ENCODE results near the gene MAT2A.

Gene MAT2A

DNA sequence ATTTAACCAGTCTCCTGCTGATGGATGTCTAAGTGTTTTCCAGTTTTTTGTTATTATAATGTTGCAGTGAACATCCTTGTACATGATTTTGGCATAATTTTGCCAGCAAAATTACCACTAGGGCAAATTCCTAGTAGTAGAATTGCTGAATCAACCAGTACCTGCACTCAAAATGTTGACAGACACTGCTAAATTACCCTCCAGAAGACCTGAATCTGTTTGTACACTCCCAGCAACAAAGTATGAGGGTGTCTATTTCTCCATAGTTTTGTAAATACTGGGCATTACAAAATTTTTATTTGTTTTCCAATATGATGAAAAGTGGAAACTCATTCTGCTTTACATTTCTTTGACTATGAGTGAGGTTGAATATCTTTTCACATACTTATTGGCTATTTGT lies 11.2 kb upstream of the MAT2A start:
- TF ChIP-seq, protein P1, sequence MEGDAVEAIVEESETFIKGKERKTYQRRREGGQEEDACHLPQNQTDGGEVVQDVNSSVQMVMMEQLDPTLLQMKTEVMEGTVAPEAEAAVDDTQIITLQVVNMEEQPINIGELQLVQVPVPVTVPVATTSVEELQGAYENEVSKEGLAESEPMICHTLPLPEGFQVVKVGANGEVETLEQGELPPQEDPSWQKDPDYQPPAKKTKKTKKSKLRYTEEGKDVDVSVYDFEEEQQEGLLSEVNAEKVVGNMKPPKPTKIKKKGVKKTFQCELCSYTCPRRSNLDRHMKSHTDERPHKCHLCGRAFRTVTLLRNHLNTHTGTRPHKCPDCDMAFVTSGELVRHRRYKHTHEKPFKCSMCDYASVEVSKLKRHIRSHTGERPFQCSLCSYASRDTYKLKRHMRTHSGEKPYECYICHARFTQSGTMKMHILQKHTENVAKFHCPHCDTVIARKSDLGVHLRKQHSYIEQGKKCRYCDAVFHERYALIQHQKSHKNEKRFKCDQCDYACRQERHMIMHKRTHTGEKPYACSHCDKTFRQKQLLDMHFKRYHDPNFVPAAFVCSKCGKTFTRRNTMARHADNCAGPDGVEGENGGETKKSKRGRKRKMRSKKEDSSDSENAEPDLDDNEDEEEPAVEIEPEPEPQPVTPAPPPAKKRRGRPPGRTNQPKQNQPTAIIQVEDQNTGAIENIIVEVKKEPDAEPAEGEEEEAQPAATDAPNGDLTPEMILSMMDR (conservative IDR thresholded peaks at IDR 0.05; ENCODE audit: low read depth, low read length), result no peak

DNA sequence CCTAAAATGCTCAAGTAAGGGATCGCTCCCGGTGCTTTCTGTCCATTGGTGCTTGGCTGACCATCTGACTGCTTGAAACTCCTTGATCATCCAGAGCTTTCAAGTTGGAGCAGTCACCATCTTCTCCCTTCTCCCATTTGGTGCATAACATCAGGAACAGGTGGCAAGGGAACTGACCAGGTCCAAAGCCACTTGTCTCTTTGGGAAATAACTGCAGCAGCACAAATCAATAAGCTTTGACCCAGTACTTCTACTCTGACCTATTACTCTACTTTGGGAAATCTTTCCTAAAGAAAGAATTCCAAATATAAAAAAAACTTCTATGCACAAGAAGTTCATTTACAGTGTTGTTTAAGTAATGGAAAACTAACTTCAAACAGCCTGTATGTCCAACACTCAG lies 10.6 kb upstream of the MAT2A start:
- Histone ChIP-seq H3K27me3 (ENCODE audit: insufficient read depth, low read depth) (no peaks in the 10 kb centered on the region), H2AFZ (ENCODE audit: low read depth) (no peak overlapping the region), H3K4me2 (no peak overlapping the region), H3K9ac (no peak overlapping the region), H3K27ac (no peak overlapping the region), H4K20me1 (ENCODE audit: insufficient read depth) (no peaks in the 10 kb centered on the region), H3K4me3 (IDR thresholded peaks at IDR 0.05; ENCODE audit: insufficient read depth, low read depth, low read length) (no peak overlapping the region), H3K36me3 (ENCODE audit: insufficient read depth) (no peaks in the 10 kb centered on the region), H3K79me2 (ENCODE audit: insufficient read depth, low read depth) (no peaks in the 10 kb centered on the region), H3K4me1 (ENCODE audit: low read depth, poor library complexity, severe bottlenecking) (no peaks in the 10 kb centered on the region)
- TF ChIP-seq, protein P1 (conservative IDR thresholded peaks at IDR 0.05; ENCODE audit: low read depth, low read length), result no peak

More for the DNA sequence above, 11.2 kb upstream of the MAT2A start:
- H3K9ac ChIP-seq, result no peak overlapping the region
- no peak overlapping the region for H3K27ac ChIP-seq
- H3K4me3 ChIP-seq (IDR thresholded peaks at IDR 0.05; ENCODE audit: insufficient read depth, low read depth, low read length), result no peak overlapping the region
- no peaks in the 10 kb centered on the region for H3K36me3 ChIP-seq (ENCODE audit: insufficient read depth)
- H3K4me2 ChIP-seq, result no peak overlapping the region
- no peaks in the 10 kb centered on the region for H3K79me2 ChIP-seq (ENCODE audit: insufficient read depth, low read depth)
- H4K20me1 ChIP-seq (ENCODE audit: insufficient read depth), result no peaks in the 10 kb centered on the region
- H3K4me1 ChIP-seq (ENCODE audit: low read depth, poor library complexity, severe bottlenecking), result no peaks in the 10 kb centered on the region
- no peaks in the 10 kb centered on the region for H3K27me3 ChIP-seq (ENCODE audit: insufficient read depth, low read depth)
- H2AFZ ChIP-seq (ENCODE audit: low read depth), result no peak overlapping the region

DNA sequence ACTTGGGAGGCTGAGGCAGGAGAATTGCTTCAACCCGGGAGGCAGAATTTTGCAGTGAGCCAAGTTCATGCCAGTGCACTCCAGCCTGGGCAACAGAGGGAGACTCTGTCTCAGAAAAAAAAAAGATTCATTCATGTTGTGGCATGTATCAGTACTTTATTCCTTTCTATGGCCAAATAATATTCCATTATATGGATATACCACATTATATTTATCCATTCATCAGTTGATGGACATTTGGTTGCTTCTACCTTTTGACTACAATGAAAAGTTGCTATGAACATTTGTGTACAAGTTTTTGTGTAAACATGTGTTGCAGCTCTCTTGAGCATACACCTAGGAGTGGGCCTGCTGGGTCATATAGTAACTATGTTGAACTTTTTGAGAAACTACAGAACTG lies 9.2 kb upstream of the MAT2A start:
- Histone ChIP-seq H3K4me3 (IDR thresholded peaks at IDR 0.05; ENCODE audit: insufficient read depth, low read depth, low read length) (no peak overlapping the region), H3K4me1 (ENCODE audit: low read depth, poor library complexity, severe bottlenecking) (no peaks in the 10 kb centered on the region), H4K20me1 (ENCODE audit: insufficient read depth) (no peaks in the 10 kb centered on the region), H3K9ac (no peak overlapping the region), H3K27me3 (ENCODE audit: insufficient read depth, low read depth) (no peaks in the 10 kb centered on the region), H3K36me3 (ENCODE audit: insufficient read depth) (no peaks in the 10 kb centered on the region), H3K4me2 (no peak overlapping the region), H3K27ac (no peak overlapping the region), H2AFZ (ENCODE audit: low read depth) (no peak overlapping the region), H3K79me2 (ENCODE audit: insufficient read depth, low read depth) (no peaks in the 10 kb centered on the region)
- TF ChIP-seq, protein P1 (conservative IDR thresholded peaks at IDR 0.05; ENCODE audit: low read depth, low read length), result no peak

DNA sequence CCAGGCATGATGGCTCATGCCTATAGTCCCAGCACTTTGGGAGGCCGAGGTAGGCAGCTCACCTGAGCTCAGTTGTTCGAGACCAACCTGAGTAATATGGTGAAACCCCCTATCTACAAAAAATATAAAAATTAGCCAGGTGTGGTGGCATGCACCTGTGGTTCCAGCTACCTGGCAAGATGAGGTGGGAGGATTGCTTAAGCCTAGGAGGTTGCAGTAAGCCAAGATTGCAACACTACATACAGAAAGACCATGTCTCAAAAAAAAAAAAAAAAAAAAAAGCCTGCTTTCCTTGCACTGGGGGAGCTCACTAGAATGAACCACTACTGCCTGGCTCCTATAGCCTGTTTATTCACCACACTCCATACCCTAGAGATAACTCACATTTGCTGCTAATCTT lies 7.4 kb upstream of the MAT2A start:
- no peaks in the 10 kb centered on the region for H3K36me3 ChIP-seq (ENCODE audit: insufficient read depth)
- no peaks in the 10 kb centered on the region for H4K20me1 ChIP-seq (ENCODE audit: insufficient read depth)
- no peaks in the 10 kb centered on the region for H3K27me3 ChIP-seq (ENCODE audit: insufficient read depth, low read depth)
- H3K79me2 ChIP-seq (ENCODE audit: insufficient read depth, low read depth), result no peaks in the 10 kb centered on the region; the same call in 1 of the 2 replicates
- no peak overlapping the region for H3K4me2 ChIP-seq
- TF ChIP-seq, protein P1 (conservative IDR thresholded peaks at IDR 0.05; ENCODE audit: low read depth, low read length), result no peak
- H3K27ac ChIP-seq, result no peak overlapping the region
- H3K9ac ChIP-seq, result no peak overlapping the region
- no peak overlapping the region for H3K4me3 ChIP-seq (IDR thresholded peaks at IDR 0.05; ENCODE audit: insufficient read depth, low read depth, low read length)
- no peaks in the 10 kb centered on the region for H3K4me1 ChIP-seq (ENCODE audit: low read depth, poor library complexity, severe bottlenecking)
- H2AFZ ChIP-seq (ENCODE audit: low read depth), result no peak overlapping the region

Data from KMS-11 (cell line).